ENCODE measurements around the gene BEAN1.
"Not testable (repeated sequence)": the region's sequence is repeated elsewhere in the genome, so short reads cannot be mapped to it uniquely, and the experiment has no call there.

Gene BEAN1

DNA sequence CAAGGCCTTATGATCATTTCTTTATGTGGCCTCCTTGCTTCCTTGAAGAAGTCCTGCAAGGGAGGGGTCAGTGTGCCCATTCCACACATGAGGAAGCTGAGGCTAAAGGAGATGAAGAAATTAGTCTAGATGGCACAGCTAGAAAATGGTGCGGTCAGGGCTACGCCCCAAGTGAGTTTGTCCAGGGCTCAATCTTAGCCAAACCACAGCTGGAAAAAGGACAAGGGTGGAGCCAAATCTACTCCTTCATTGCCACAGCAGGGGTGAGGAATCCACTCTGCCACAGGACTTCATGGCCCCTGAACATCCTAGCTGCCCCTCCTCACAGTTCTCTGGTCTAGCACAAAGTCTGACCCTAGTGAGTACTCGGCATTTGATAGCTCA is 16.2 kb downstream of the BEAN1 start:
- TF ChIP-seq, protein P1, sequence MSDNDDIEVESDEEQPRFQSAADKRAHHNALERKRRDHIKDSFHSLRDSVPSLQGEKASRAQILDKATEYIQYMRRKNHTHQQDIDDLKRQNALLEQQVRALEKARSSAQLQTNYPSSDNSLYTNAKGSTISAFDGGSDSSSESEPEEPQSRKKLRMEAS (IDR thresholded peaks at IDR 0.05; ENCODE audit: low read depth, low read length) = no peak
- TF ChIP-seq POLR2A (IDR thresholded peaks at IDR 0.05; ENCODE audit: extremely low read depth, insufficient read length) (no peak), MYC (IDR thresholded peaks at IDR 0.05; ENCODE audit: low read depth, low read length) (no peak), CTCF (IDR thresholded peaks at IDR 0.05; ENCODE audit: low read depth, low read length) (no peak)
- no peak overlapping the region for H3K4me3 ChIP-seq (ENCODE audit: low read depth, low read length)
- no peak for DNase-seq (ENCODE audit: low read depth)

- no peak overlapping the region for H3K4me3 ChIP-seq (ENCODE audit: low read depth, low read length)
- TF ChIP-seq MYC (IDR thresholded peaks at IDR 0.05; ENCODE audit: low read depth, low read length) = no peak
- peak; percentile 6 for TF ChIP-seq CTCF (IDR thresholded peaks at IDR 0.05; ENCODE audit: low read depth, low read length)
- no peak for DNase-seq (ENCODE audit: low read depth)
These were observed 17.0 kb downstream of the BEAN1 start for GRCh38 chr16:66444049-66444481.

DNA sequence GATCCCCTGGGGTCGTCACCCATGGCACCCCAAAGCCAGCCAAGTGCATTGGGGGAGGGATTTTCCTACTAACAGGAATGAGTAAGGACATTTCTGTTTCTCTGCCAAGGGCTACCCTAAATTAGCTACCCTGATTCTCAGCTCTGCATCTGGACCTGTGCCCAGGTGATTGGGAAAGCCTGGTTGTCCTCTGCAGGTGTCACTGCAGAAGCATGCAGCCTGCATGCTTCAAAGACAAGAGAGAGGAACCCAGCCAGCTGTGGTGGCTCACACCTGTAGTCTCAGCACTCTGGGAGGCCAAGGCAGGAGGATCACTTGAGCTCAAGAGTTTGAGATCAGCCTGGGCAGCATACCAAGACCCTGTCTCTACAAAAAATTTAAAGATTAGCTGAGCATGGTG is 19.6 kb downstream of the BEAN1 start:
- DNase-seq (ENCODE audit: low read depth) = no peak
- TF ChIP-seq, protein P1 (IDR thresholded peaks at IDR 0.05; ENCODE audit: low read depth, low read length) = no peak
- TF ChIP-seq CTCF (IDR thresholded peaks at IDR 0.05; ENCODE audit: low read depth, low read length) (no peak), MYC (IDR thresholded peaks at IDR 0.05; ENCODE audit: low read depth, low read length) (no peak), POLR2A (IDR thresholded peaks at IDR 0.05; ENCODE audit: extremely low read depth, insufficient read length) (no peak)

DNA sequence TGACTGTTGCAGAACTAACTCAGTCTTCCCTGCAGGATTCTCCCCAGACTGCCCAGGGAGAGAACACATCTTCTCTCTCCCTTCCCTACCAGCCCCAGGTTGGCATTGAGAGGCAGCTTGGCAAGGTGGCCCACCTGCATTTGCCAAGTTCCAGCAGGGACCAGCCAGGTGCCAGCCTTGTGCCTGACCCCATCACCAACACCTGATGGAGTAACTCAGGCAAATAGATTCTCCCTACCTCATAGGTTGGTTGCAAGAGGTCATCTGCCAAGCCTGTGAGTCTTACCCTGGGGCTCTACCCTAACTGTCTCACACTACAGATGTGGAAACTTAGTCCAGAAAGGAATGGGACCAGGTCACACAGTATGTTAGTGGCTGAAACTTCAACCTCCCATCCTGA is 20.4 kb downstream of the BEAN1 start:
- H3K4me3 ChIP-seq (ENCODE audit: low read depth, low read length) = no peak overlapping the region
- DNase-seq (ENCODE audit: low read depth) = no peak

More for the DNA sequence above, 19.6 kb downstream of the BEAN1 start:
- no peak overlapping the region for H3K4me3 ChIP-seq (ENCODE audit: low read depth, low read length)

DNA sequence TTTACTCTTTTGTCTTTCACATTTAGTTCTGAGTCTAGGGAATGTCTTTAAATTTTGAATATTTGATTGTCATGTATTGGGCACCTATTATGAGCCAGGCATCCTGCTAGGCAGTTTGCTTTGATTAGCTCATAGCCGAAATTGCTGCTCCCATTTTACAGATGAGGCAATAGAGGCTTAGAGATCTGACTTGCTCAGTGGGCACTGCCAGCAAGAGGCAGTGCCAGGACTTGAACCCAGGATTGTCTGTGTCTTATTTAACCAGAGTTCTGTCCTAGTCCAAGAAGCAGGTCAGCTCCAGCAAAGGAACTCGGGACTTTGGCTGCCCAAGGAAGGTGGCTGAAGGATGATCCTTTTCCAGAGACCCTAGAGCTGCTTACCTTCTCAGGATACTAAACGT is 24.5 kb downstream of the BEAN1 start:
- no peak for TF ChIP-seq POLR2A (IDR thresholded peaks at IDR 0.05; ENCODE audit: extremely low read depth, insufficient read length)

More for the DNA sequence above, 20.4 kb downstream of the BEAN1 start:
- TF ChIP-seq CTCF (IDR thresholded peaks at IDR 0.05; ENCODE audit: low read depth, low read length) = no peak
- TF ChIP-seq, protein P1 (IDR thresholded peaks at IDR 0.05; ENCODE audit: low read depth, low read length) = no peak
- no peak for TF ChIP-seq POLR2A (IDR thresholded peaks at IDR 0.05; ENCODE audit: extremely low read depth, insufficient read length)
- TF ChIP-seq MYC (IDR thresholded peaks at IDR 0.05; ENCODE audit: low read depth, low read length) = no peak

GRCh38 chr16:66453230-66453629 is 26.1 kb downstream of the BEAN1 start:
- not testable (repeated sequence) for DNase-seq (ENCODE audit: low read depth); H3K4me3 ChIP-seq (ENCODE audit: low read depth, low read length)

More for the DNA sequence above, 24.5 kb downstream of the BEAN1 start:
- DNase-seq (ENCODE audit: low read depth) = no peak
- no peak overlapping the region for H3K4me3 ChIP-seq (ENCODE audit: low read depth, low read length)

DNA sequence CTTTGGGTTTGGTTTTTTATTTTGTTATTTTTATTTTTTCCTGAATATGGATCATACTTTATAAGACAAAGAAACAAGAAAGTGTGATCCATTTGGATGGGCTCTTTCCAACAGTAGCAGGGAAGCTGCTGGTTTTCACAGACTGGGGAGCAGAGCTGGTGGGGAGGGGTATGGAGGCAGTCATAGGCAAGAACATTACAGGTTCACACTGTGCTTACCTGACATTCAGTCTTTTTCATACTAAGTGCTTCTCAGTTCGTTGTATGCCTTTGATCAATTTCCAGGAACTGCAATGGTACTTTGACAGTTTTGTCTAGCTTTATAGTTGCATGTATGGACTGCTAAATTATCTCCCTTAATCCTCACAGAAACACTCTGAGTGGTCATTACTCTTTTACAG is 27.7 kb downstream of the BEAN1 start:
- DNase-seq (ENCODE audit: low read depth) = no peak
- H3K4me3 ChIP-seq (ENCODE audit: low read depth, low read length) = no peak overlapping the region
- TF ChIP-seq, protein P1 (IDR thresholded peaks at IDR 0.05; ENCODE audit: low read depth, low read length) = no peak

GRCh38 chr16:66455970-66456369 is 28.9 kb downstream of the BEAN1 start:
- DNase-seq (ENCODE audit: low read depth) = no peak
- TF ChIP-seq, protein P1 (IDR thresholded peaks at IDR 0.05; ENCODE audit: low read depth, low read length) = no peak
- TF ChIP-seq MYC (IDR thresholded peaks at IDR 0.05; ENCODE audit: low read depth, low read length) (no peak), CTCF (IDR thresholded peaks at IDR 0.05; ENCODE audit: low read depth, low read length) (no peak), POLR2A (IDR thresholded peaks at IDR 0.05; ENCODE audit: extremely low read depth, insufficient read length) (no peak)
- no peak overlapping the region for H3K4me3 ChIP-seq (ENCODE audit: low read depth, low read length)

Measured in NB4 (cell line).